ENCODE results near the gene AGBL1.
"Not testable (repeated sequence)": the region's sequence is repeated elsewhere in the genome, so short reads cannot be mapped to it uniquely, and the experiment has no call there.

Gene AGBL1

DNA sequence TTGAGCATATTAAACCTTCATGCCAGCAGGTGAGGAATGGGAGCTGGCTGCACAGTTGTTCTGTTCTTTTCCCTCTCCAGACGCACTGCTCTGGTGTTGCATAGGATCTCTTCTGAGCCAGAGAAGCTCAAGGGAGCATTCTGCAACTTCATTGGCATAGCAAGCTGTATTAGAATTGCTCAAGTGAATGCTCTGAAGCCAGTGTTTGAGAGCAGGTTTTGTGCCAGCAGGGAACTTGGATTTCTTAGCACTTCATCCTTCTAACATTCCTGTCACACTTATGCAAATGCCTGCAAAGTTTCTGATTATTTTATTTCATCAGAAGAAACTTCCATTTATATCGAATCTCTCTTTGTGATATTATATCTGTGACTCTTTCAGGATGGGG, 366.6 kb downstream of the AGBL1 start:
- TF ChIP-seq, protein P1, sequence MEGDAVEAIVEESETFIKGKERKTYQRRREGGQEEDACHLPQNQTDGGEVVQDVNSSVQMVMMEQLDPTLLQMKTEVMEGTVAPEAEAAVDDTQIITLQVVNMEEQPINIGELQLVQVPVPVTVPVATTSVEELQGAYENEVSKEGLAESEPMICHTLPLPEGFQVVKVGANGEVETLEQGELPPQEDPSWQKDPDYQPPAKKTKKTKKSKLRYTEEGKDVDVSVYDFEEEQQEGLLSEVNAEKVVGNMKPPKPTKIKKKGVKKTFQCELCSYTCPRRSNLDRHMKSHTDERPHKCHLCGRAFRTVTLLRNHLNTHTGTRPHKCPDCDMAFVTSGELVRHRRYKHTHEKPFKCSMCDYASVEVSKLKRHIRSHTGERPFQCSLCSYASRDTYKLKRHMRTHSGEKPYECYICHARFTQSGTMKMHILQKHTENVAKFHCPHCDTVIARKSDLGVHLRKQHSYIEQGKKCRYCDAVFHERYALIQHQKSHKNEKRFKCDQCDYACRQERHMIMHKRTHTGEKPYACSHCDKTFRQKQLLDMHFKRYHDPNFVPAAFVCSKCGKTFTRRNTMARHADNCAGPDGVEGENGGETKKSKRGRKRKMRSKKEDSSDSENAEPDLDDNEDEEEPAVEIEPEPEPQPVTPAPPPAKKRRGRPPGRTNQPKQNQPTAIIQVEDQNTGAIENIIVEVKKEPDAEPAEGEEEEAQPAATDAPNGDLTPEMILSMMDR (IDR thresholded peaks at IDR 0.05; ENCODE audit: insufficient read depth, low read depth, low read length, missing control alignments), result no peak
- no peak for DNase-seq (ENCODE audit: low read depth)
- no peak overlapping the region for H3K4me3 ChIP-seq (ENCODE audit: low read depth, low read length)

DNA sequence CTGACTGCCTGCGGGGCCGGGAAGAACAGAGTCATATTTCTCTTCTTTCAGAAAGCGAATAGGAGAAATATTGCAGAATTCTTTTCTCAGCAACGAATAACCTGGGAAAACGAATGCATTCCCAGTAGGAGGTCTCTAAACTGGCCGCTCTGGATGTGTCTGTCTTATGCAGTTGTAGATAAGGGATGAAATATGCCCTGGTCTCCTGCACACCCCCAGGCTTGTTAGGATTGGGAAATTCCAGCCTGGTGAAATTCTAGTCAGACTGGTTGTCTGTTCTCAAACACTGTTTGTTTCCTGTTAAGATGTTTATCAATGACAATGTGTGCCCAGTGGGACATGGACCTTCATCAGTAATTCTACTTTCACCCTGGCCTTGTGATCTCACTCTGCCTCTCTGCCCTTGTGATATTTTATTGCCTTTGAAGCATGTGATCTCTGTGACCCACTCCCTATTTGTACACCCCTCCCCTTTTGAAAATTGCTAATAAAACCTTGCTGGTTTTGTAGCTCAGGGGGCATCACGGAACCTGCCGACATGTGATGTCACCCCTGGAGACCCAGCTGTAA, 385.9 kb downstream of the AGBL1 start:
- not testable (repeated sequence) for H3K4me3 ChIP-seq (ENCODE audit: low read depth, low read length); DNase-seq (ENCODE audit: low read depth)

DNA sequence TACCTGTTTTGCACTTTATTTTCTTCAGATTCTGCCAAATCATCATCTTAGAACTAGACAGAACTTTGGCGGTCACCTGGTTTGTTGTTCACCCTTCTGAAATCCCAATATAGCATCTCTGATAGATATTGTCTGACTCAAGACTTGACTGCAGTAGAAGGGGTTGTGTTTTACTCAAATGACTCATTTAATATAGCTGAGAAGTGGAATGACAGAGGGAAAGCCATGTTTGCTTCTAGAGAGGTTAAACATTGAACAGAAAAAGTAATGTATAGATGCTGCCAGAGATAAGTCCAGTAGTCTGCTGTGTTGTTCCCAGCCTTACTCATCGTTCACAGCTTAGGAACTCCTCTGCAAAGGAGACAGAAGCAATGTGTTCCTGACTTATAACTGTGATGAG, 402.0 kb downstream of the AGBL1 start:
- DNase-seq (ENCODE audit: low read depth), result no peak
- TF ChIP-seq, protein P1 (IDR thresholded peaks at IDR 0.05; ENCODE audit: insufficient read depth, low read depth, low read length, missing control alignments), result no peak
- no peak overlapping the region for H3K4me3 ChIP-seq (ENCODE audit: low read depth, low read length)

DNA sequence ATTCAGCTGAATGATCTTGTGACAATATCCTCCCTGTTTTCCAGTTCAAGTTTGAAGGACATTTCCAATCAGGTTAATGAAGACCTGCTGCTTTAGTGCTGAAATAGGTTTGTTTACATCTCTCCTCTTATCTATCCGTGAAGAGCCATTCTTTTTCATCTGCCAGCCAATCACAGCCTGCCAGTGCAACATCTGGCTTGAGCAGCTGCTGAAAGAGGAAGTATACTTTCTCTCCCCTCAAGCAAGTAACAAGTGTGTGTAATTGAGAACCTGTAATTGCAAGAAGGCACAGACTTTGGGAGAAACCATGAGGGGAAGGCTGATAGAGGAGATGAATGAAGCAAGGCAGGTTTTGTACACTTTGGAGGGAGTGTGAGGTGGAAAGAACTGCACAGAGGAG, 404.3 kb downstream of the AGBL1 start:
- no peak overlapping the region for H3K4me3 ChIP-seq (ENCODE audit: low read depth, low read length)
- DNase-seq (ENCODE audit: low read depth), result peak; percentile 5

DNA sequence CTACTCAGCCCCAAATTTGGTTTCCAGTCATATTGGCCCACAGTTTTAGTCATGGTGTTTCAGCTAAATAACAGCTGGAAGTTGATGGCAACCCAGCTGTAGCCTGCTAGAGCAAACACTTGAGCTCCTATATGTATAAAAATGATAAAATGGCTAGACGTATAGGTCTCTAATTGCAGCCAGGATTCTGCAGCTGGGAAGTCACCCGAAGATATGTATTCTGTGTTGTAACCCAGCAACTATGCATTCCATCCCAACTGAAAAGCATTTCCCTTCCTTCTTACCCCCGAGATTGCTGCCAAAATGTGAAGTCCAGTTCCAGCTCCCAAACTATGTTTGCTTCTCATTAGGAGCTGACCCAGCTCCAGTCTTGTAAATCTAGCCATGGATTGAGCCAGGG, 408.4 kb downstream of the AGBL1 start:
- DNase-seq (ENCODE audit: low read depth), result no peak
- TF ChIP-seq, protein P1 (IDR thresholded peaks at IDR 0.05; ENCODE audit: insufficient read depth, low read depth, low read length, missing control alignments), result no peak
- H3K4me3 ChIP-seq (ENCODE audit: low read depth, low read length), result no peak overlapping the region

More for the DNA sequence above, 404.3 kb downstream of the AGBL1 start:
- TF ChIP-seq, protein P1 (IDR thresholded peaks at IDR 0.05; ENCODE audit: insufficient read depth, low read depth, low read length, missing control alignments), result no peak

DNA sequence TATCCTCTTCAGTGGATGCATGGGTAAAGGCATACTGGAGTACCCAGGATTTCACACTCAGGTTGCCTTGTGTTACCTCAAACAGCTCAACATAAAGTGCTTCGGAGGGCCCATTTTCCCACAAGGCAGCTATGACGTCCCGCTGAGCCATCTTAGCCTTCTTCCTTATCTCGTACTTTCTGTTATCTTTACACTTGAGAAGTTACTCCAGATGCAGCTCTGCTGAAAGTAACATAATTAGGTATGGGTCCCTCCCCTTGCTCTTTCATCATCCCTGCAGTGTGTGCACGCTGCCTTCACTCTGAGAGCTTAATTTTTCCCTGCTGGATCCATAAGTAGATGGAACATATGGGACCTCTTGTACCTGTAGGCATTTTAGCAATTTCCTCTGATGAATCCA, 410.3 kb downstream of the AGBL1 start:
- TF ChIP-seq, protein P1 (IDR thresholded peaks at IDR 0.05; ENCODE audit: insufficient read depth, low read depth, low read length, missing control alignments), result no peak
- no peak for DNase-seq (ENCODE audit: low read depth)
- no peak overlapping the region for H3K4me3 ChIP-seq (ENCODE audit: low read depth, low read length)

DNA sequence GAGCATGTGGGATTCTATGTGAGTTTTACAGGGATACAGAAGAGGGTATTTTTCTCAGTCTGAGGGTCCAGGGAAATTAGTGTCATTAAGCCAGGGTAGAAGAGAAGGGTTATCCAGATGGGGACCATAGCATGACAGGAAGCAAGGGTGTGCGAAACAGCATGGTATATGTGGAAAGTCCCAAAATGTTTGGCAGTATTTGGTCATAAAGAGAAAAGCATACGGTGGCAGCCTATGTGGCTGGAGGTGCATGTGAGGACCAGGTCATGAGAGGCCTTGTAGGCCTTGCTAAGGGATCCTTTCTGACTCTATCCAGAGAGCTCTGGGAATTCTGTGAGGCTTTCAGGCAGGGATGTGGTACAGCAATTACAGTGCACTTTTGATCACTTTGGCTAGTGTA, 411.4 kb downstream of the AGBL1 start:
- TF ChIP-seq, protein P1 (IDR thresholded peaks at IDR 0.05; ENCODE audit: insufficient read depth, low read depth, low read length, missing control alignments), result no peak
- no peak overlapping the region for H3K4me3 ChIP-seq (ENCODE audit: low read depth, low read length)
- peak; percentile 50 for DNase-seq (ENCODE audit: low read depth)
